ENCODE measurements around the gene ASTN1.

The ASTN1 gene

GRCh38 chr1:176989023-176989422, 175.5 kb downstream of the ASTN1 start:
- DNase-seq (ENCODE audit: low read depth), result no peak

- no peak for DNase-seq (ENCODE audit: low read depth)
Measured at GRCh38 chr1:176987016-176987415, 177.5 kb downstream of the ASTN1 start.

GRCh38 chr1:176983731-176984130, 180.8 kb downstream of the ASTN1 start:
- DNase-seq (ENCODE audit: low read depth), result no peak

GRCh38 chr1:176976771-176977170, 187.7 kb downstream of the ASTN1 start:
- DNase-seq (ENCODE audit: low read depth), result no peak

- no peak for DNase-seq (ENCODE audit: low read depth)
Measured at GRCh38 chr1:176976225-176976624, 188.3 kb downstream of the ASTN1 start.

- DNase-seq (ENCODE audit: low read depth), result no peak
Measured at GRCh38 chr1:176964687-176965086, 199.8 kb downstream of the ASTN1 start.

- no peak for DNase-seq (ENCODE audit: low read depth)
Measured at GRCh38 chr1:176963181-176963580, 201.3 kb downstream of the ASTN1 start.

- no peak for DNase-seq (ENCODE audit: low read depth)
Measured at GRCh38 chr1:176961678-176962077, 202.8 kb downstream of the ASTN1 start.

GRCh38 chr1:176959191-176959820, 205.2 kb downstream of the ASTN1 start:
- no peak for DNase-seq (ENCODE audit: low read depth)

GRCh38 chr1:176957603-176958002, 206.9 kb downstream of the ASTN1 start:
- no peak for DNase-seq (ENCODE audit: low read depth)

GRCh38 chr1:176954242-176954641, 210.3 kb downstream of the ASTN1 start:
- DNase-seq (ENCODE audit: low read depth), result no peak

- DNase-seq (ENCODE audit: low read depth), result no peak
Measured at GRCh38 chr1:176950736-176951324, 213.7 kb downstream of the ASTN1 start.

GRCh38 chr1:176949033-176949662, 215.4 kb downstream of the ASTN1 start:
- no peak for DNase-seq (ENCODE audit: low read depth)

- no peak for DNase-seq (ENCODE audit: low read depth)
Measured at GRCh38 chr1:176944606-176945005, 219.9 kb downstream of the ASTN1 start.

GRCh38 chr1:176943783-176944182, 220.7 kb downstream of the ASTN1 start:
- DNase-seq (ENCODE audit: low read depth), result no peak

GRCh38 chr1:176942346-176942745, 222.2 kb downstream of the ASTN1 start:
- DNase-seq (ENCODE audit: low read depth), result no peak

GRCh38 chr1:176939993-176940392, 224.5 kb downstream of the ASTN1 start:
- DNase-seq (ENCODE audit: low read depth), result no peak

- DNase-seq (ENCODE audit: low read depth), result no peak
Measured at GRCh38 chr1:176938375-176938774, 226.1 kb downstream of the ASTN1 start.

- no peak for DNase-seq (ENCODE audit: low read depth)
Measured at GRCh38 chr1:176934370-176934769, 230.1 kb downstream of the ASTN1 start.

GRCh38 chr1:176932114-176933104, 232.1 kb downstream of the ASTN1 start:
- DNase-seq (ENCODE audit: low read depth), result no peak

- DNase-seq (ENCODE audit: low read depth), result no peak
Measured at GRCh38 chr1:176931526-176931925, 233.0 kb downstream of the ASTN1 start.

- no peak for DNase-seq (ENCODE audit: low read depth)
Measured at GRCh38 chr1:176926330-176927086, 238.0 kb downstream of the ASTN1 start.
